Brain microvascular endothelial cell (primary cell): Measurements from ENCODE around the gene SETD5.

Source experiments
- DNase-seq: peaks from one replicate; pipeline ENCODE4 v3.0.0-alpha.2; 2020
- H3K27ac ChIP-seq: fragments of 250-450 bp; sonication (Bioruptor Pico); 2 replicates; pipeline ENCODE4 v1.5.1; 2020; ENCODE audit warnings: mild to moderate bottlenecking, moderate library complexity
- H3K27me3 ChIP-seq: fragments of 250-450 bp; sonication (Bioruptor Pico); replicated peaks from 2 replicates; pipeline ENCODE4 v1.5.1; 2020; ENCODE audit warnings: mild to moderate bottlenecking
- H3K36me3 ChIP-seq: fragments of 250-450 bp; sonication (Bioruptor Pico); replicated peaks from 2 replicates; pipeline ENCODE4 v1.5.1; 2020; ENCODE audit warnings: mild to moderate bottlenecking
- H3K4me3 ChIP-seq: 2 replicates; pipeline ENCODE4 v1.5.1; 2011; ENCODE audit warnings: low read depth, mild to moderate bottlenecking, control low read depth, low read length, moderate library complexity
- CTCF ChIP-seq: IDR thresholded peaks from 2 replicates; pipeline ENCODE4 v1.5.1; 2011; ENCODE audit warnings: low read depth, mild to moderate bottlenecking, moderate library complexity, low read length, control low read depth, inconsistent platforms; ENCODE audit errors: missing control alignments
- in situ Hi-C: cut with HindIII; loops from 2 replicates; pipeline ENCODE4 v1.10.0; 2017; ENCODE audit warnings: low sequenced_read_pairs, low pct_ligation_motif_present

The SETD5 gene

GRCh38 chr3:9377981-9378380 lies 19.4 kb upstream of the SETD5 start:
- no peak for TF ChIP-seq CTCF

GRCh38 chr3:9379327-9379726 lies 18.1 kb upstream of the SETD5 start:
- TF ChIP-seq CTCF: no peak
- no peak overlapping the region for H3K27ac ChIP-seq
- H3K27me3 ChIP-seq: no peaks in the 10 kb centered on the region
- DNase-seq: no peak
- in situ Hi-C loops: no loop called here
- H3K4me3 ChIP-seq: no peak overlapping the region
- peaks cover 40% of the 10 kb centered on the region for H3K36me3 ChIP-seq

More at GRCh38 chr3:9377981-9378380, 19.4 kb upstream of the SETD5 start:
- in situ Hi-C loops: no loop called here
- Histone ChIP-seq H3K27me3 (no peaks in the 10 kb centered on the region), H3K27ac (no peak overlapping the region), H3K4me3 (no peak overlapping the region), H3K36me3 (peaks cover 44% of the 10 kb centered on the region)
- DNase-seq: no peak

GRCh38 chr3:9380014-9380413 lies 17.4 kb upstream of the SETD5 start:
- H3K4me3 ChIP-seq: no peak overlapping the region
- H3K27me3 ChIP-seq: no peaks in the 10 kb centered on the region
- TF ChIP-seq CTCF: no peak
- in situ Hi-C loops: no loop called here
- no peak for DNase-seq
- H3K27ac ChIP-seq: no peak overlapping the region
- H3K36me3 ChIP-seq: peaks cover 42% of the 10 kb centered on the region

- TF ChIP-seq CTCF: no peak
- in situ Hi-C loops: no loop called here
- no peak overlapping the region for H3K27ac ChIP-seq
- peaks cover 55% of the 10 kb centered on the region for H3K36me3 ChIP-seq
- no peak for DNase-seq
- H3K4me3 ChIP-seq: no peak overlapping the region
- H3K27me3 ChIP-seq: no peaks in the 10 kb centered on the region
These were observed 13.1 kb upstream of the SETD5 start for GRCh38 chr3:9384141-9384828.

- H3K36me3 ChIP-seq: peaks cover 64% of the 10 kb centered on the region
- no peaks in the 10 kb centered on the region for H3K27me3 ChIP-seq
- no peak for TF ChIP-seq CTCF
- no peak overlapping the region for H3K4me3 ChIP-seq
- in situ Hi-C loops: no loop called here
- no peak overlapping the region for H3K27ac ChIP-seq
- no peak for DNase-seq
These were observed 12.0 kb upstream of the SETD5 start for GRCh38 chr3:9385187-9386077.
